RKO (cell line): Measurements from ENCODE around the gene OR5A1.

Source experiments
- DNase-seq: peaks from one replicate; pipeline ENCODE4 v3.0.0-alpha.2; 2016; ENCODE audit warnings: low spot score

OR5A1 gene

GRCh38 chr11:59479906-59480305 lies 43.6 kb downstream of the OR5A1 start:
- DNase-seq = no peak

- no peak for DNase-seq
Observed at GRCh38 chr11:59480359-59480758, 44.1 kb downstream of the OR5A1 start.
